CD4-positive, alpha-beta T cell treated with Interleukin-17A for 4 hours (primary cell): ENCODE data around the gene NPPB.

Experiments used
- DNase-seq: peaks from one replicate; pipeline ENCODE4 v3.0.0-alpha.2; 2020; ENCODE audit warnings: mixed read lengths

NPPB gene

DNA sequence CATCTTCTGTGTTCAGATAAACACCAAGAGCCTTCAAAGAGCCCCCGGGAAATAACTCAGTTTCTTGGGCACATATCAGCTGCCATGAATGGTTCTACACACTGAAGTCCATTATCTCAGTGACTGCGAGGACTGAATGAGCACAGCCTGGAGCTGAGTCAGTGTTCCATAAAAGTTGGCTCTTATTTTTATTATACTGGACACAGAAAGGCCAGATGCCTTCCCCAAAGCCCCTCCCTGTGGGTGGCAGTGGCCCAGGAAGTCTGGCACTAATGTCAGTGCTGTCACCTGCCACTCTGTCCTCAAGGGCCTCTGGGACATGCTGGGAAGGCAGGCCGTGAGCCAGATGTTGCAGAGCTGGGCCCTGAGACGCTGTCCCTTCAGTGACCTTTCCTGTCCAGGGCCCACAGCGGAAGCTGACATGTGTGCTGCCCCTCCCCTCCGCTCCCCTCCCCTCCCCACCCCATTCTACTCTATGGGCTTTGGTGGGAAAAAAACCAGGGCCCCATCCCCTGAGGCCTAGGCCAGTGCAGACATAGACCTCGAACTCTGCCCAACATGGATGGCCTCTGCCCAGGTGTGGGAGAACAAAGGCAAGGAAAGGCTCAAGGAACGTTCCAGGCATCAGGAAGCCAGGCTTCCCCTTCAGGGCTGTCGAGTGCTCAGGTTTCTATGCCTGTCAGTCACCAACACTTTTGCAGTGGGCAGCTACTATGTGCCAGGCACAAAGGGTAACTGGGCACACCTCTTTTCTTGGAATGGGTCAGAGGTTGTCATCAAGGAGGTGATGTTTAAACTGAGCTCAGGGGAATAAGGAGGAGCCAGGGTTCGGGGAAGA lies 22.4 kb upstream of the NPPB start:
- DNase-seq, result no peak

DNA sequence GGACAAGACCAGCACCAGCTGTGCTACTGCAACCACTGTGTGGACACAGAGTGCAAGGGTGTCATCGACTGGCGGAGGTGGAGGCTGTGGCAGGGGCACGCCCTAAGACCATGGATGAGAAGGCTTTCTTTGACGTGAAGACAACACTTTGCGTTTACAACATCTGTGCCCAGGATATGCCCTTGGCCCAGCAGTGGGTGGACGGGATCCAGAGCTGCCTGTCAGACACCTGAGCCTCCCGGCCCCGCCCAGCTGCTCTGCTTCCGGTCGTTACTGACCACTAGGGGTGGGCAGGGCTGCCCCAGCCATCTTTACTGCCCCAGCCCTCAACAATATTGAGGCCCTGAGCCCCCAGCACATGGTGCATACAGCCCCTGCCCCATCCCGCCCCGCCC lies 21.4 kb upstream of the NPPB start:
- DNase-seq, result no peak

DNA sequence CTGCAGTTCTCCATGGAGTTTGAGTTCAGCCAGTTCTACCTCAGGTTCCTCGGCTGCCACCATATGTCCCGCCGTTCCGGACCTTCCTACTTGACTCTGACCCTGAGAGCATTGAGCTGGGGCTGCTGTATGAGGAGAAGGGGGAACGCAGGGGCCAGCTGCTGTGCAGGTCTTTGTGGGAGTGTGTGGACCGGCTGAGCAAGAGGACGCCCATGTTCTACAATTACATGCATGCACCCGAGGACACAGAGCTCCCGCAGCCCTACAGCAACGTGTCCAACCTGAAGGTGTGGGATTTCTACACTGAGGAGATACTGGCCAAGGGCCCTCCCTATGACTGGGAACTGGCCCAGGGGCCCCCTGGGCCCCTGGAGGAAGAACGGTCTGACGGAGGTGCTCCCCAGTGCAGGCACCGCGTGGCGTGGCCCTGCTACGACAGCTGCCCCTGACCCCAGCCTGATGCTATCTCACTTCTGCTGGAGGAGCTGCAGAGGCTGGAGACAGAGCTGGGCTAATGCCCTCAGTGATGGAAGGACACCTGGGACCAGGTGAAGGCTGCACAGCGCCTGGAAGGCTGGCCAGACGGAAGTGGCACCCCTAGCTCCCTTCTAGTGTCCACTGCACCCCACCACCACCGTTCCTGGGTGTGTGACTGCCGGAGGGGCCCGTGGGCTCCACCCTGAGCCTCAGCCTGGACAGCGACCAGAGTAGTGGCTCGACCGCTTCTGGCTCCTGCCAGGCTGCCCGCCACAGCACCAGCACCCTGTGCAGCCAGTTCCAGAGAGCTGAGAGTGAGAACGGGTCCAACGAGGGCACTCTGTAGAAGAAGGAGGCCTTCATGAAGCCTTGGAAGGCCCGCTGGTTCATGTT lies 20.8 kb upstream of the NPPB start:
- no peak for DNase-seq

- DNase-seq, result no peak
These were observed 20.1 kb upstream of the NPPB start for GRCh38 chr1:11878891-11879190.

- DNase-seq, result no peak
These were observed 19.5 kb upstream of the NPPB start for GRCh38 chr1:11878081-11878890.

DNA sequence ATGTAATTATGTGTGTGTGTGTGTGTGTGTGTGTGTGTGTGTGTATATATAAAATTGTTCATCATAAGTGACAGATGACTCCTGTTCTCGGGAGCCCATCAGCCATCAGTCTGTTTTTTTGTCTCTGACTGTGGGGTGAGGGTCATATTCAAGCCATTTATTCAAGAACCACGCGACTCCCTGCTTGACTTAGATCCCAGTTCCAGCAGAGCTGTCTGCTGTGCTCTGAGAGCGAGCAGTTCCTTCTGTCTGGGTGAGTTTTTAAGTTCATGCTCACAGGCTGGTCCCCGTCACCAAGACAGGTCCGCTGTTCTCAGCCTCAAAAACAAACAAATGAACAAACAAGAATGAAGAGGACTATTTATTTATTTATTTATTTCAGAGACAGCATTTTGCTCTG lies 18.3 kb upstream of the NPPB start:
- DNase-seq, result no peak

DNA sequence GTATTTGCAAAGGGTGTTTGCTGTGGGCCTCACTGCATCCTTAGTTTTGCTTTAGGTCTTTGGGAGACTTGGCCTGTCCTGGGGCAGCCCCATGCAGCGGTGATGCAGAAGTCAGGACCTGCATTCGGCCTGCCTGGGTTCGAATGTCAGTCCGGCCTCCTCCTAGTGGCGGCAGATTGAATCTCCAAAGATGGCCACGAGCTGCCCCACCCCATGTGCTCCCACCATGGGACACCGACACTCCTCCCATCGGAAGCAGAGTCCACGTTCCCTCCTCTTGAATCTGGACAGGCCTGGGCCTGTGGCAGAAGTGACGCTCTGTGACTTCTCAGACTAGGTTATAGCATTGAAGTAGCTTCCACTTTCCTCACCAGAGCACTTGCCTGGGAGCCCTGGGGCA lies 16.3 kb upstream of the NPPB start:
- no peak for DNase-seq

GRCh38 chr1:11874624-11875023 lies 15.9 kb upstream of the NPPB start:
- DNase-seq, result no peak

GRCh38 chr1:11874258-11874562 lies 15.5 kb upstream of the NPPB start:
- no peak for DNase-seq

DNA sequence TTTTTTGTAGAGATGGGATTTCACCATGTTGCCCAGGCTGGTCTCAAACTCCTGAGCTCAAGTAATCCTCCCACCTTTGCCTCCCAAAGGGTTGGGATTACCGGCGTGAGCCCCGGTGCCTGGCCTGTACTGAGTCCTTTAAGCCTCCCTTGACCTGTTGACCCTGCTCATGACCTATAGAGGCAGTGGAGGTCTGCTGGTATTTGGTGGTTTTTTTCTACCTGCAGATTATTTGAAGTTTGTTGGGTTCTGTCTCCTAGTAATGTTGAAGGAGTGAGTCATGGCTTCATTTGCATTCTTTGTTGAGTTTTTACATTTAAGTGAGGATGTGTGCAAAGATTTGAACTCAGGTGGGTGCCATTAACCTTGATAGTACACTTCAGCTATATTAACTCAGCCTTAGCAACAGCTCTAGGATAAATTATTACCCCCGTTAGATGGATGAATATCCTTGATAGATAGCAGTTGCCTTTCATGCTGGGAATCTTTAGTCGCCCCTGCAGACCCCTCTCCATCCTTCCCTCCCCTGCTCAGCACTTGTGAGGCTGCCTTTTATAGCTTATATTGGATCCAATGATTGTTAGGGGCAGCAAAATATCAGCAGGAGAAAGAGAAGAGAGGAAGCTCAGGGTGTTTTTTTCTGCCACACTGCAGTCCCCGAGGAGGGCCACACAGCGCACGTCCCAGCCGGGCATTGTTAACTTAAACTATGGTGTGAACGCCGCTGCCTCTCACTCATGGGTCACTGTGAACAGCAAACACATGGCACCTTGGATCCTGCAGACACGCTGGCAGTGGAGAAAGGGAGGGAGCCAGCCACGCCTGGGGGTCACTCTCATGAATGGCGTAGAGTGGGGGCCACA lies 14.9 kb upstream of the NPPB start:
- DNase-seq, result no peak

DNA sequence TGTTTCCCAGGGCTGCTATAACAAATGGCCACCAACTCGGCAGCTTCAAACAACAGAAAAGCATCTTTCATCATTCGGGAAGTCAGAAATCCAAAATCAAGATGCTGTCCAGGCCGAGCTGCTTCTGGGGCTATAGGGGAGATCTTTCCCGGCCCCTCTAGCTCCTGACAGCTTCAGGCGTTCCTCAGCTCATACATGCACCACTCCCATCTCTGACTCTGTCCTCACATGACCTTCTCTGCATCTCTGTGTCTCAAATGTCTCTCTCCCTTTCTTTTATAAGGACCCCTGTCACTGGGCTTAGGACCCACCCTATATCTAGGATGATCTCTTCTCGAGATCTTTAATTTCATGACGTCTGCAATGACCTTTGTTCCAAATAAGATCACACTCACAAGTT lies 13.8 kb upstream of the NPPB start:
- no peak for DNase-seq

- no peak for DNase-seq
These were observed 11.0 kb upstream of the NPPB start for GRCh38 chr1:11869650-11870207.

DNA sequence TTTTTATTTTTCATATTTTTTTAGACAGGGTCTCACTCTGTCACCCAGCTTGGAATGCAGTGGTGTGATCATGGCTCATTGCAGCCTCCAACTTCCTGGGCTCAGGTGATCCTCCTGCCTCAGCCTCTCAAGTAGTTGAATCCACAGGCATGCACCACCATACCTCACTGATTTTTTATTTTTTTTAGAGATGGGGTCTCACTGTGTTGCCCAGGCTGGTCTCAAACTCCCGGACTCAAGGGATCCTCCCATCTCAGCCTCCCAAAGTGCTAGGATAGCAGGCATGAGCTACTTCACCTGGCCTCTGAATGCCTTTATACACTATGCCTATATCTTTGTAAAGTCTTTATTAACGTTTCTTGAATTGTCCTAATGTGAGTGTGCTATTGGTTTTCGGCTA lies 10.4 kb upstream of the NPPB start:
- no peak for DNase-seq

DNA sequence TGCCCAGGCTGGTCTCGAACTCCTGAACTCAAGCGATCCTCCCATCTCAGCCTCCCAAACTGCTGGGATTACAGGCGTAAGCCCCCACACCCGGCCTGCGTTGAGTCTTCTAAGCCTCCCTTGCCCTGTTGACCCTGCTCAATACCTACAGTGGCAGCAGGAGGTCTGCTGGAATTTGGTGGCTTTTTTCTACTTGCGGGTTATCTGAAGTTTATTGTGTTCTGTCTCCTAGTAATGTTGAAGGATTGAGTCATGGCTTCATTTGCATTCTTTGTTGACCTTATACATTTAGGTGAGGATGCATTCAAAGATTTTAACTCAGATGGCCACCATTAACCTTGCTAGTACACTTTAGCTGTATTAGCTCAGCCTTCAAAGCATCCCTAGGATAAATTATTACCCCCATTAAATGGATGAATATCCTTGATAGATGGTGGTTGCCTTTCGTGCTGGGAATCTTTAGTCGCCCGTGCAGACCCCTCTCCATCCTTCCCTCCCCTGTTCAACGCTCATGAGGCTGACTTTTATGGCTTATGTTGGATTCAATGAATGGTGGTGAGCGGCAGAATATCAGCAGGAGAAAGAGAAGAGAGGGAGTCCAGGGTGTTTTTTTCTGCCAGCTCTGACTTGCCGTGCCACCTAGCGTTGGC lies 9.7 kb upstream of the NPPB start:
- no peak for DNase-seq

GRCh38 chr1:11862890-11863289 lies 4.1 kb upstream of the NPPB start:
- DNase-seq, result no peak

GRCh38 chr1:11860587-11860986 lies 1.8 kb upstream of the NPPB start:
- DNase-seq, result no peak

- DNase-seq, result no peak
These were observed 1.3 kb upstream of the NPPB start for GRCh38 chr1:11860083-11860482.

DNA sequence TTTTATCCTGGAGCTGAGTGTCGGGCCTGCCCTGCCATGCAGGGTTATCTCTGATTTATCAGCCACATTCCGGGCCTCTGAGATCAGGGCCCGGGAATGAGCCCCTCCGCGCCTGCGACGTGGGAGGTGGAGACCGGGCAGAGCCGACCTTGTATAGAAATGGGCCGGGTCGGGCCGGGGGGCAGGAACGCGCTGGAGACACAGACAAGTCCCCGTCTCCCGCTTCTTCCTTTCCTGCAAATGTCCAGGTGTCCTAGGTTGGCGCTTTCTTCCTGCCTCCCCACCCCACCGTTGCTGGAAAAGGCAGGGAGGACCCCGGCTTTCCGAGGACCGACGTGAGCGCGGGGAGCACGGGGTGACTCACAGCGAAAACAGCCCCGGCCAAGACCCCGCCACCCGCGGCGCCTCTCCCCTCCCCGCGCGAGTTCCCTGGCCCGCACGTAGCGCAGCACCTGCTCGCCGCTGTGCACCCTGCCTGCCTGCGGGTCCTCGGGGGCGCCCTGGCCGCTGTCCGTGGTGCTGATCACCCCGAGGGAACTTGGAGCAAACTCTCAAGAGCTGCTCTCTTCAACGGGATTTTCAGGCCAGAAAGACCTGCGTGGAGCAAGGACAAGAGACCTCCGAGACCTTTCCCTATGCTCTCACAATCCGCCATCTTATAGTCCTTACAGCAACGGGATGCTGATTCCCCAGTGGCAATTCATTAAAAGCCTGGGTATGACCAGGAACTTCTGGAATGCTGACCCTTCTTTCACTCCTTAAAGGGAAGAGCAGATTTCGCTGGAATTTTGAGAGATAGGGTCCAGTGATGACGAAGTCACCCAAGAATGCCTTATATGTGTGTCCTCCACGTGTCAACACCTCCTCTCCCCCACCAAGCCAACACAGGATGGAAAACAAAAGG lies 475 bp upstream of the NPPB start:
- peak; percentile 70 for DNase-seq

GRCh38 chr1:11858158-11858557 lies 587 bp downstream of the NPPB start:
- no peak for DNase-seq

DNA sequence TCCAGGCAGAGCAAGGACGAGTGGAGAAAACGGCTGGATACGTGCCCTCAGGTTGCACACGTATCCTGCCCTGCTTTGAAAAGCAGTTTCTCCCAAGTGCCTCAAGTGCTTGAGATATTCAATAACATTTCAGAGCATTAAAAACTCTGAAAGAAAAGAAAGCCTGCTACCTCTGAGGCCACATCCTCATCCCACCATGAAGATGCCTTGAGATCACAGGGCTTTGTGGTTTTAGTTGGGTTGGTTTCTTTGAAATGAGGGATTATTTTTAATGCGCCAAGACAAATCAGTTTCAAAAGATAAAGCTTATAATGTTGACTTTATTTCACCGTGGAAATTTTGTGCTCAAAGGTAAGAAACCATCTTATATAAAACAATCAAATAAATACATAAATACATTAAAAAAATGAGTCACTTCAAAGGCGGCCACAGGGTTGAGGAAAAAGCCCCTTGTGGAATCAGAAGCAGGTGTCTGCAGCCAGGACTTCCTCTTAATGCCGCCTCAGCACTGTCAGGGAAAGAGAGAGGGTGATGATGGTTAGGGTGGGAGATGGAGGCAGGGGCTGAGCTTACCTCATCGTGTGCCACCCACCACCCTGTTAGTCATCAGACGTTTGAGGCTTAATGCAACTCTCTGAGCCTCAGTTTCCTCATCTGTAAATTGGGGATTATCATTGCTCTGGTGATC lies 1.4 kb downstream of the NPPB start:
- DNase-seq, result no peak
